H9 (cell line): Measurements from ENCODE around the gene LRP1B. TPM values are rescaled to one million over a fixed set of nuclear protein-coding genes. Genes with fewer than 3 reads are reported as not detected.

ENCODE experiments used
- DNase-seq: peaks from one replicate; pipeline ENCODE4 v3.0.0-alpha.2; 2017
- H2AFZ ChIP-seq: one replicate; pipeline ENCODE4 v1.6.1; 2013; ENCODE audit warnings: mild to moderate bottlenecking, low read length, control low read depth, moderate library complexity
- H2AK5ac ChIP-seq: 2 replicates; pipeline ENCODE4 v1.6.1; 2013; ENCODE audit warnings: low read length, control low read depth, mixed read lengths; ENCODE audit not compliant: insufficient read length
- H2BK120ac ChIP-seq: one replicate; pipeline ENCODE4 v1.6.1; 2013; ENCODE audit warnings: low read depth, mild to moderate bottlenecking, low read length, control low read depth, inconsistent platforms; ENCODE audit not compliant: poor library complexity, severe bottlenecking
- H2BK12ac ChIP-seq: 2 replicates; pipeline ENCODE4 v1.6.1; 2013; ENCODE audit warnings: low read length, control low read depth, mixed read lengths, low read depth; ENCODE audit not compliant: insufficient read length
- H2BK15ac ChIP-seq: 2 replicates; pipeline ENCODE4 v1.6.1; 2013; ENCODE audit warnings: low read depth, low read length, control low read depth
- H2BK20ac ChIP-seq: one replicate; pipeline ENCODE4 v1.6.1; 2013; ENCODE audit warnings: low read depth, mild to moderate bottlenecking, low read length, control low read depth, inconsistent platforms; ENCODE audit not compliant: poor library complexity, severe bottlenecking
- H2BK5ac ChIP-seq: 2 replicates; pipeline ENCODE4 v1.6.1; 2013; ENCODE audit warnings: low read length, control low read depth, mixed read lengths; ENCODE audit not compliant: insufficient read length
- H3K14ac ChIP-seq: 2 replicates; pipeline ENCODE4 v1.6.1; 2013; ENCODE audit warnings: low read length, control low read depth; ENCODE audit not compliant: insufficient read depth
- H3K18ac ChIP-seq: 2 replicates; pipeline ENCODE4 v1.6.1; 2013; ENCODE audit warnings: low read depth, mild to moderate bottlenecking, mixed read lengths, low read length, control low read depth; ENCODE audit not compliant: insufficient read length
- H3K23ac ChIP-seq: 2 replicates; pipeline ENCODE4 v1.6.1; 2013; ENCODE audit warnings: low read length, control low read depth, mixed read lengths, low read depth; ENCODE audit not compliant: insufficient read length
- H3K23me2 ChIP-seq: 2 replicates; pipeline ENCODE4 v1.6.1; 2013; ENCODE audit warnings: low read depth, mild to moderate bottlenecking, mixed read lengths, low read length, control low read depth; ENCODE audit not compliant: insufficient read length, poor library complexity, severe bottlenecking
- H3K27ac ChIP-seq: 2 replicates; pipeline ENCODE4 v1.5.1; 2013; ENCODE audit warnings: low read length, control low read depth, mixed read lengths, low read depth; ENCODE audit not compliant: insufficient read length
- H3K27me3 ChIP-seq: 2 replicates; pipeline ENCODE4 v1.6.1; 2013; ENCODE audit warnings: low read length, control low read depth, inconsistent platforms; ENCODE audit not compliant: insufficient read depth
- H3K4ac ChIP-seq: 2 replicates; pipeline ENCODE4 v1.6.1; 2013; ENCODE audit warnings: low read depth, mild to moderate bottlenecking, control low read depth, inconsistent platforms, low read length, moderate library complexity
- H3K4me1 ChIP-seq: 2 replicates; pipeline ENCODE4 v1.6.1; 2013; ENCODE audit warnings: low read length, control low read depth, inconsistent platforms; ENCODE audit not compliant: insufficient read depth
- H3K4me2 ChIP-seq: 2 replicates; pipeline ENCODE4 v1.6.1; 2013; ENCODE audit warnings: low read length, control low read depth, mixed read lengths; ENCODE audit not compliant: insufficient read length, insufficient read depth
- H3K56ac ChIP-seq: 2 replicates; pipeline ENCODE4 v1.6.1; 2013; ENCODE audit warnings: low read depth, mild to moderate bottlenecking, mixed read lengths, low read length, control low read depth; ENCODE audit not compliant: insufficient read length
- H3K79me1 ChIP-seq: 2 replicates; pipeline ENCODE4 v1.6.1; 2013; ENCODE audit warnings: low read depth, mild to moderate bottlenecking, moderate library complexity, low read length, control low read depth, inconsistent platforms; ENCODE audit not compliant: insufficient read depth, poor library complexity, severe bottlenecking
- H3K79me2 ChIP-seq: 2 replicates; pipeline ENCODE4 v1.6.1; 2013; ENCODE audit warnings: low read length, control low read depth, inconsistent platforms; ENCODE audit not compliant: insufficient read depth
- H3K9ac ChIP-seq: 2 replicates; pipeline ENCODE4 v1.6.1; 2013; ENCODE audit warnings: low read length, control low read depth, mixed read lengths; ENCODE audit not compliant: insufficient read length; ENCODE audit errors: extremely low read depth
- H3K9me3 ChIP-seq: one replicate; pipeline ENCODE4 v1.6.1; 2013; ENCODE audit warnings: low read depth, low read length, inconsistent platforms; ENCODE audit not compliant: control insufficient read depth
- H3T11ph ChIP-seq: one replicate; pipeline ENCODE4 v1.6.1; 2013; ENCODE audit warnings: mild to moderate bottlenecking, low read length, control low read depth, inconsistent platforms
- H4K20me1 ChIP-seq: one replicate; pipeline ENCODE4 v1.6.1; 2013; ENCODE audit not compliant: control insufficient read depth, insufficient read length, insufficient read depth
- H4K5ac ChIP-seq: 2 replicates; pipeline ENCODE4 v1.6.1; 2013; ENCODE audit warnings: low read depth, mild to moderate bottlenecking, mixed read lengths, low read length, control low read depth; ENCODE audit not compliant: insufficient read length
- H4K8ac ChIP-seq: replicated peaks from 2 replicates; pipeline ENCODE4 v1.6.1; 2013; ENCODE audit warnings: low read length, control low read depth, mixed read lengths, low read depth; ENCODE audit not compliant: insufficient read length
- H4K91ac ChIP-seq: 2 replicates; pipeline ENCODE4 v1.6.1; 2013; ENCODE audit warnings: low read depth, mild to moderate bottlenecking, moderate library complexity, mixed read lengths, low read length, control low read depth; ENCODE audit not compliant: insufficient read length
- H3K27ac Mint-ChIP-seq, 3 experiments: 2 replicates in 2 of 3; 3 replicates in 1 of 3; pipeline ENCODE4 v1.8.0; 2020 to 2021; ENCODE audit warnings: mixed read lengths in 3 of 3, mild to moderate bottlenecking in 1 of 3, moderate library complexity in 1 of 3
- H3K27me3 Mint-ChIP-seq: 2 replicates; pipeline ENCODE4 v1.8.0; 2021; ENCODE audit warnings: low read depth, mild to moderate bottlenecking, moderate library complexity, mixed read lengths
- H3K36me3 Mint-ChIP-seq, 3 experiments: 2 replicates in 2 of 3; 3 replicates in 1 of 3; pipeline ENCODE4 v1.8.0; 2020 to 2021; ENCODE audit warnings: low read depth in 3 of 3, mixed read lengths in 3 of 3; ENCODE audit not compliant: insufficient read depth in 1 of 3
- H3K4me1 Mint-ChIP-seq, 2 experiments: 2 replicates each; pipeline ENCODE4 v1.8.0; 2020; ENCODE audit warnings: mixed read lengths in 2 of 2
- H3K4me3 Mint-ChIP-seq, 2 experiments: 2 replicates in 1 of 2; 3 replicates in 1 of 2; pipeline ENCODE4 v1.8.0; 2020 to 2021; ENCODE audit warnings: mild to moderate bottlenecking in 2 of 2, mixed read lengths in 2 of 2, moderate library complexity in 1 of 2
- H3K9me3 Mint-ChIP-seq, 2 experiments: 2 replicates in 1 of 2; 3 replicates in 1 of 2; pipeline ENCODE4 v1.8.0; 2020; ENCODE audit warnings: mild to moderate bottlenecking in 2 of 2, mixed read lengths in 2 of 2, moderate library complexity in 1 of 2
- WGBS: extraction: QIAGEN DNeasy Blood & Tissue Kit; methylation state at CpG from one replicate; pipeline ENCODE4 v1.1.7; 2013; ENCODE audit warnings: missing lambda C conversion rate, low lambda C conversion rate, mixed read lengths; ENCODE audit not compliant: insufficient read length; ENCODE audit errors: extremely low coverage; 5-methylcytosine and 5-hydroxymethylcytosine counted together
- total RNA-seq: library from RNA; stranded (reverse); gene quantifications from 2 replicates; pipeline ENCODE4 v1.2.1, GENCODE V29; 2021
- TF ChIP-seq, protein P1 (sequence below): fragments of 200-600 bp; sonication (generic); conservative IDR thresholded peaks from 3 replicates; pipeline ENCODE4 v1.8.0; 2021; ENCODE audit warnings: antibody characterized with exemption, mild to moderate bottlenecking

Gene LRP1B
- total RNA-seq, 1 experiment from 2014 or later, result not detected

DNA sequence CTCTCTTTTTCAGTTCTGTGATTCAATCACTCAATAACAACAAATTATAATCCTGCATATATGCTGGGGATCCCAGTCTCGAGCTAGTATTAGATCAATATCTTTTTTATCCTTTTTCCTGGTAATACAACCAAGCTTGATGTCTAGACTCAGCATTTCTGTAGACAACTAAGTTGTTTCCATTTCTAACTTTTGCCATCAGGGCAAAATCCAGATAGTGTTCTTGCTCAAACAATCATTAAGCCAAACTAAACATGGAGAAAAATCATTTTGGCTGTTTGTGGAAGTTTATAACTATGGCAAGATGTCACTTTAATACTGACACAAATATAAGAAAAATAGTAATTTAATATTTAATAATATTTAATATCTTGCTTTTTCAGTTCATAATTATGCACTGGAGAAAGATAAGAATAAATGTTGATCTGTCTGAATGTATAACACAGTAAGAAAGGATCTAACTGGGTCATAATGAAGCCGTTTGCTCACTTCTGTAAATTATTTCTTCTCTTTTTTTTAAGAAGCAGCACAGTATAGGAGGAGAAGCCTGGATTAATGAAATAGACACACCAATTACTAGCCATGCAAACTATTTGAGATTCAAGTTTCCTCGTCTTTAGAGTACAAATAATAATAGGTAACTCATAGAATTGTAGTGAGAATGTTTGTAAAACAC is 979.1 kb downstream of the LRP1B start:
- H3K27ac Mint-ChIP-seq, result no peak overlapping the region
- TF ChIP-seq, protein P1, sequence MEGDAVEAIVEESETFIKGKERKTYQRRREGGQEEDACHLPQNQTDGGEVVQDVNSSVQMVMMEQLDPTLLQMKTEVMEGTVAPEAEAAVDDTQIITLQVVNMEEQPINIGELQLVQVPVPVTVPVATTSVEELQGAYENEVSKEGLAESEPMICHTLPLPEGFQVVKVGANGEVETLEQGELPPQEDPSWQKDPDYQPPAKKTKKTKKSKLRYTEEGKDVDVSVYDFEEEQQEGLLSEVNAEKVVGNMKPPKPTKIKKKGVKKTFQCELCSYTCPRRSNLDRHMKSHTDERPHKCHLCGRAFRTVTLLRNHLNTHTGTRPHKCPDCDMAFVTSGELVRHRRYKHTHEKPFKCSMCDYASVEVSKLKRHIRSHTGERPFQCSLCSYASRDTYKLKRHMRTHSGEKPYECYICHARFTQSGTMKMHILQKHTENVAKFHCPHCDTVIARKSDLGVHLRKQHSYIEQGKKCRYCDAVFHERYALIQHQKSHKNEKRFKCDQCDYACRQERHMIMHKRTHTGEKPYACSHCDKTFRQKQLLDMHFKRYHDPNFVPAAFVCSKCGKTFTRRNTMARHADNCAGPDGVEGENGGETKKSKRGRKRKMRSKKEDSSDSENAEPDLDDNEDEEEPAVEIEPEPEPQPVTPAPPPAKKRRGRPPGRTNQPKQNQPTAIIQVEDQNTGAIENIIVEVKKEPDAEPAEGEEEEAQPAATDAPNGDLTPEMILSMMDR, result no peak
- H3K23me2 ChIP-seq, result no peaks in the 10 kb centered on the region

More for the DNA sequence above, 979.1 kb downstream of the LRP1B start:
- no peak overlapping the region for H3K4ac ChIP-seq
- no peak overlapping the region for H2BK15ac ChIP-seq
- H3K4me2 ChIP-seq, result no peak overlapping the region
- no CpG with 5 or more reads among the region's 3 CpGs for WGBS
- no peak overlapping the region for H2BK120ac ChIP-seq
- H2BK20ac ChIP-seq, result no peak overlapping the region
- H3K18ac ChIP-seq, result no peak overlapping the region
- no peaks in the 10 kb centered on the region for H3K27me3 Mint-ChIP-seq
- no peak overlapping the region for H2BK5ac ChIP-seq
- no peaks in the 10 kb centered on the region for H3K79me1 ChIP-seq
- no peak overlapping the region for H3K4me3 Mint-ChIP-seq
- H2BK12ac ChIP-seq, result no peak overlapping the region
- no peaks in the 10 kb centered on the region for H3K9me3 Mint-ChIP-seq
- H2AFZ ChIP-seq, result no peak overlapping the region
- no peak overlapping the region for H2AK5ac ChIP-seq
- no peak overlapping the region for H4K5ac ChIP-seq
- H4K8ac ChIP-seq, result no peak overlapping the region
- H3K79me2 ChIP-seq, result no peaks in the 10 kb centered on the region
- H3K27me3 ChIP-seq, result no peaks in the 10 kb centered on the region
- H3K27ac ChIP-seq, result no peak overlapping the region
- DNase-seq, result no peak
- no peak overlapping the region for H3K23ac ChIP-seq
- peaks cover 0 to 3% of the 10 kb centered on the region in 2 experiments; a peak in 3 of 4 replicates for H3K4me1 Mint-ChIP-seq
- no peak overlapping the region for H3K14ac ChIP-seq
- no peaks in the 10 kb centered on the region for H3K36me3 Mint-ChIP-seq
- H3T11ph ChIP-seq, result no peak overlapping the region
- no peaks in the 10 kb centered on the region for H3K4me1 ChIP-seq
- no peak overlapping the region for H3K56ac ChIP-seq
- no peak overlapping the region for H4K91ac ChIP-seq
- no peak overlapping the region for H3K9ac ChIP-seq
- H3K9me3 ChIP-seq, result no peaks in the 10 kb centered on the region
- no peaks in the 10 kb centered on the region for H4K20me1 ChIP-seq
